GM18868 (cell line): ENCODE results near the gene SZRD1.

ENCODE experiments used
- ATAC-seq: cut with Tn5 transposase; IDR thresholded peaks from one replicate; pipeline ENCODE4 v1.9.1; 2021; ENCODE audit warnings: mild to moderate bottlenecking, moderate library complexity; ENCODE audit not compliant: unreplicated experiment

Gene SZRD1

DNA sequence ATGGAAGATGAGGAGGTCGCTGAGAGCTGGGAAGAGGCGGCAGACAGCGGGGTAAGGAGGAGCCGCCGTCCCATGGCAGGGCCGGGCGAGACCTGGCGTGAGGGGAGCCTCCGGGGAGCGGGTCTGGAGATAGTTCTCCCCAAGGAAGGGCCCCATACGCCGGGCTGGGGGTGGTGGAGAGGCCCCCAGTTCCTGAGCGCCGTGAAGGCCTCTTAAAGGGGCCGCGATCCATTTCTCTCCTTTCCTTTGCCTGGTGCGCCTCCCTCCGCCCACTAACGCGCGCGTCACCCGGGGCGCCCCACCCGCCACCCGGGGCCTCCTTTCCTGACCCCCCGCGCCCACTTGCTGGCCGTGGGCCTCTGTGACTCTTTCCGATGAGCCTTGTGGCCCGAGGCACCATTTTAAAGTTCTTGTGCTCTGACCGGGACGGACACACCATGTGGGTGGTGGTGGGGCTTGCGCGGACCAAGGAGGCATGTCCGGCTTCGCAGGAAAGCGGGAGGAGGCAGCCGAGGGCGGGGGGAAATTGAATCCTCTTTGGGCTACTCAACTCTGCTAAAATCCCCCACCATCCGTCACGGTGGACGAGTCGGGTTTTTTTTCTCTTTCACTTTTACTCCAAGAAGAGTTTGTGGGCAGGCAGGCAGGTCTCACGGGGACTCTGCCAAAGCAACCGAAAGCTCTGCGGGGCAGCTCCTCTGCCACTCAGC is 371 bp downstream of the SZRD1 start:
- ATAC-seq = peak; percentile 52

DNA sequence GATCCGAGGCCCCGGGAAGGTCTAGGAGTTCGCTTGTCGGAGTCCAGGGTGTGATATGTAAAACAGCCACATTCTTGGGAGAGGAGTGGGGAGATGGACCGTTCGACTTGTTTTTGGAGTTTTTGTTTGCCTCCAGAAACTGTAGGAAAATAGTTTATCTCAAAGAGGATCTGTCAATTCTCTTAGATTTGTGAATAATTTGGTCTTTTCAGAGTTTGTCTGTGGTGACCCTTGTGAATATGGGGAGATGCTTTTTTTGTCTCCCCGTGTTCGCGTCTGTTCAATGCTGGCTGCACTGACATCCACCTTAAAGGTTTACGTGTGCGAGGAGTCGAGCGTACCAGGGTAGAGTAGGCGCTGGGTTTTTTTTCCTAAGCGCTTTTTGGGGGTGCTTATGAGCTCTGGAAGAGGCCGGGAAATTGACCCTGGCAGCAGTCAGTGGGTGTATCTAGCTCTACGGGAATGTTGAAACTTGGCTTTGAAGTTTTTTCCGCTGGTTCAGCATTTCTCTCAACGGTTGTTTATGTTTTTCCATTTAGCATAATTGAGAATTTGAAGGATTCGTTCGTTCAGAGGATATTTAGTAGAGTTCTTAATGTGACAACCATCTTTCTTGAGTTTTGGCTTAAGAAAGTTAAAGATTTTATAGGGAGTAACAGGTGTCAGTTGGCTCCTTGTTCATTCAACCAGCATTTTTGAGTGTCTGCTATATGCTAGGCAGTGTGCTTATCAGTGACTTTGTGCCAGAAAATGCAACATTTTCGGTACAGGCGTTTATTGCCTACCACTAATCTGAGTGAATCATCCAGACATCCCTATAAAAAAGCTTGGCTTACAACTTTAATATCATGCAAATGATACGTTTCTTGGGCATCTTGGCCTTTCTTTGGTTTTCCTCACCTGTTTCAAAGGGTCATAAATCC is 1.2 kb downstream of the SZRD1 start:
- no peak for ATAC-seq

DNA sequence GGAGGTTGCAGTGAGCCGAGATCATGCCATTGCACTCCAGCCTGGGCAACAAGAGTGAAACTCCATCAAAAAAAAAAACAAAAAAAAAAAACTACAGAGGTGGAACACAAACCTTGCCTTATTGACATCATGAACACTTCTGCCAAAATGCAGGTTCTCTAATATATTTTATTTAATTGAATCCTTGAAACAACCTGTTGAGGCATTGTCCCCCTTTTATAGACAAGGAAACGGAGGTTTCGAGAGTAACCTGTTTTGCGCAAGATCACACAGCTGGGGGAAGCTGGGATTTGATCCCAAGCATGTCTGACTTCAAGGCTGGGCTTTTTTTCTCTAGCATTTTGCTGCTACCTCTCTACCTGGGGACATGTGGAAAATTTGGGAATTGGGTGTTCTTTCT is 2.8 kb downstream of the SZRD1 start:
- ATAC-seq = no peak

DNA sequence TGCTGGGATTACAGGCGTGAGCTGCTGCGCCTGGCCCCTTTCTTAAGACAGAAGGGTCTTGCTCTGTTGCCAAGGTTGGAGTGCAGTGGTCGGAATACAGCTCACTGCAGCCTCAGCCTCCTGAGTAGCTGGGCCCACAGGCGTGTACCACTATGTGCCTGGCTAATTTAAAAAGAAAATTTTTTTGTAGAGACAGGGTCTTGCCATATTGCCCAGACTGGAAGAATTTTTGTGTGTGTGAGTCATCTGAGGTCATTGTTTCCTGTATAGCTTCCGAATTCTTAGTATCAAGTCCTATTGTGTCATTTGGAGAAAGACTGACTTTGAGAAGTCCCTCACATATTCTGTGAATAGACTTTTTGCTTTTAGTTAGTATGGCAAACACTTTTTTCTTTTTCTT is 4.7 kb downstream of the SZRD1 start:
- no peak for ATAC-seq

DNA sequence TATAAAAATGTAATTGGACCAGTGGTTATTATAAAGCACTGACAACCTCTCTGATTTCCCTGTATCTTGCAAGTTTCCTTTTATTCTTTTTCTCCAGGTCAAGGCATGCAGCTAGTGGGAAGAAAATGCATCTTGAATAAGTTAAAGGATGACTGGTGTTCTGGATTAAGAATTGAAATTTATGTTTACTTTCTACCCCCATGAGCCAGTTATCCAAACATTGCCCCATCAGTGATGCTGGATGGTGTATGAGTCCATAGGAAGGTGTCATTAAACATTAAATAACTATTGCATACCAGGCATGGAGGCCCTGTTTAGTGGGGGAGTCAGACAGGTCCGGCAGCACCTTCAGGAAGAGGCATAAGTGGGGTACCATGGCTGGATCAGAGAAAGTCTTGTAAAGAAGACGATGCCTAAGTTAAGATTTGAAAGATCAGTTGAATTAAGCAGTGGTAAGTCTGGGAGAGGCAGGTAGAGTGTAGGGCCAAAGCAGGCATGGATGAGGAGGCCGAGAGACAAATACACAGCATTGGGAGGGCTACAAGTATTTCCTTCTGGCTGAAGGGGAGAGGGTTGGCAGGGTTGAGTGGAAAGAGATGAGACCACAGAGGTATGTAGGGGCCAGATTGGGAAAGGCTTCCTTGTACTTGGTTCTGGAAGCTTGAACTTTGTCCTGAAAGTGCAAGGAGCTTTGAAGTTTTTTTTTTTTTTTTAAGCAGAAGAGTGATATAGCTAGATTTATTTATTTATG is 5.7 kb downstream of the SZRD1 start:
- ATAC-seq = no peak

GRCh38 chr1:16374266-16374665 is 7.2 kb downstream of the SZRD1 start:
- no peak for ATAC-seq

- ATAC-seq = no peak
Observed at GRCh38 chr1:16375521-16376340, 8.7 kb downstream of the SZRD1 start.

- no peak for ATAC-seq
Observed at GRCh38 chr1:16376971-16377370, 9.9 kb downstream of the SZRD1 start.

DNA sequence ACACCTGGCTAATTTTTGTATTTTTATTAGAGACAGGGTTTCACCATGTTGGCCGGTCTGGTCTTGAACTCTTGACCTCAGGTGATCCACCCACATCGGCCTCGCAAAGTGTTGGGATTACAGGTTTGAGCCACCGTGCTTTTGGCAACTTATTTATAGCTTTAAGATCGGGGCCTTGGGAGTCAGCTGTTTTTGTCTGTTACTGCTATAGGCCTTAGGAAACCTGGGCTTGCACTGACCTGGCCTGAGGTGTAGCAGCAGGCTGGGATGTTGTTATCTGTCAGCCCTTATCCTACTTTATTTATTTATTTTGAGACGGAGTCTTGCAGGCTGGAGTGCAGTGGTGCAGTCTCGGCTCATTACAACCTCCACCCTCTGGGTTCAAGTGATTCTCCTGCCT is 11.4 kb downstream of the SZRD1 start:
- ATAC-seq = no peak

- ATAC-seq = no peak
Observed at GRCh38 chr1:16380868-16381267, 13.8 kb downstream of the SZRD1 start.

DNA sequence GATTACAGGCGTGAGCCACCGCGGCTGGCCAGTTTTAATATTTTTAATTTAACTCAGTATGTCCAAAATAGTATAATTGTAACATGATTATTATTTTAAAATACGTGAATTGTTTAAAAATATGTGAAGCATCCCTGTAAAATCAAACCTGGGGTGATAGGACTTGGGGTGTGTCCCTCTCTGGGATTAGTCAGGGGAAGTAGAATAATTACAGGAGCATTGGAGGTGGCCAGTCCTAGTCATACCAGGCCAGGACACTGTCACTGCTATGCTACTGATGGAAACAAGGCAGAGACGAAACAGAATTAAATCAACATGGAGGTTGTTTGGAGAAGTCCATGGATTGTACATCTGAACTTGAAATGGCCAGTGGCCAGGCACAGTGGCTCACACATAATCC is 16.8 kb downstream of the SZRD1 start:
- ATAC-seq = no peak

DNA sequence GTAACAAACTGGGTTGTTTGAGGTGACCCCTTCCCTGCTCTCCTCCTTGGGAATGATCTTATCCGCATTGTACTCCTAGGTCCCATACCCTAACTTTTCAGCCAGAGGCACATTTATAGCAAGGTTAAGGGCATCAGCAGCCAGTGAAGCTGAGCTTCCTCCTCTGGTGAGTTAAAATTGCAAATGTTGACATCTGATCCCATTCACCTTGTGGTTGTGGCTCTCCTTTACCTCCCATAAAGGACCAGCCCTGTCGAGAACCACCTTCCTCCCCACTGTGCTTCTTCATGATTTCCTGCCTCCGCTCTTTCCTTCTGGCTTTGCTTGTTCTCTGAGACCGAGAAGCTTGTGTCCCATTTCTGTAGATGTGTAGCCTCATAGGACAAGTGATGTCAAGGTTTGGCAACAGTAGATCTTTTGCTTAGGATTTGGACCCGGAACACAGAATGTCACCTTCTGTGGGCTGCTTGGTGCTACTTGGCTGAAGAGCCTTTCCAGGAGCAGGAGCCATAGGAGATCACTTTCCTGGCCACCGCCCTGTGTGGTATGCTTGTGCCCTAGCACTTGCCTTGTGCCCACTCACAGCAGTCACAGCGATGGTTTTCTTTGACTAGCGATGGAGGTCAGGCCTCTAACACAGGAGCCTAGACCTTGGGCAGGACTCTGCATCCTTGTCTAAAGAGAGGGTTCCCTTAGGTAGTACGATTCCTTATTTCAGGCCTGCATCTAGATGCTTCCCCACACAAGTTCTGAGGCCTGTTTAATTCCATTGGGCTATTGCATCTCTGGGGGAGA is 18.8 kb downstream of the SZRD1 start:
- no peak for ATAC-seq

- no peak for ATAC-seq
Observed at GRCh38 chr1:16386454-16387113, 19.5 kb downstream of the SZRD1 start.

DNA sequence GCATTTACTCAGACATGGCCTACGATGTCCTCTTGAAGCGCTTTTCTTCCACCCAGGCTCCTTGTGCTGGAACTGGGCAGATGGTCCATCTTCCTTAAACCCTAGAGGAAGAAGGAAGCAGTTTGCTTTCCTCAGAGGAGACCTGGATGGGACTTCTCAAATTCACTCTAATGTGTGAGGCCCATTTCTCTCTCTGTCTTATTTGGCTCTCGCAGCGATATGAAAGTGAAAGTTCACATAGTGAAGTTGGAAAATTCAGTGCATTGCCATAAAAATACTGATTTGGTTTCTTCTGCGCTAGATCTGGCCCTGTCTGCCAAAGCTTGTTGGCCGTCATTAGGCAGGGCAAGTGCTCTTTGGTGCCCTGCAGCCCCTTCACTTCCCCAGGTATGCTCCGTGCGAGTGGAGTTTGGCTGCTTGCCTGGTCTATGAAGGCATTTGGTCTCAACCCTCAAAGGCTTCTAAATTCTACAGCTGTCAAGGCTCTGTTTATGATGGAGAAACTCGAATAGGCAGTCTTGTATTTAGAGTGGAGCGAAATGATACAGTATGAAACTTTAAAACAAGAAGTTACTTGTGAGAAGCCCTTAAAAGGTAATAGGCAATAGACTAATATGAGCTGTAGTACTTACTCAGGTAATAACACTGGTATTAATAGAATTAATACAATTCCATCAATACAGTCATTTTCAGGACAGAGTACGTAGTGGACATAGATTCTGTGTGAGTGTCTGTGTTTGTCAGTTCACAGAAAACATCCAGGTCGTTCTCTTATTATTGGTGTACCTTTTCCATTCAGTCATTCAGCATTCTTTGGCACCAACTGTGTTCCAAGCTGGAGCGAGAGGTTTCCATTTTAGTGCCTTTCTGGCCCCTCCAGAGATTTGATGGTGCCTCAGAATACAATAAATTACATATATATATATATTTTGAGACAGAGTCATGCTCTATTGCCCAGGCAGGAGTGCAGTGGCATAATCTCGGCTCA is 20.5 kb downstream of the SZRD1 start:
- ATAC-seq = peak; percentile 55

DNA sequence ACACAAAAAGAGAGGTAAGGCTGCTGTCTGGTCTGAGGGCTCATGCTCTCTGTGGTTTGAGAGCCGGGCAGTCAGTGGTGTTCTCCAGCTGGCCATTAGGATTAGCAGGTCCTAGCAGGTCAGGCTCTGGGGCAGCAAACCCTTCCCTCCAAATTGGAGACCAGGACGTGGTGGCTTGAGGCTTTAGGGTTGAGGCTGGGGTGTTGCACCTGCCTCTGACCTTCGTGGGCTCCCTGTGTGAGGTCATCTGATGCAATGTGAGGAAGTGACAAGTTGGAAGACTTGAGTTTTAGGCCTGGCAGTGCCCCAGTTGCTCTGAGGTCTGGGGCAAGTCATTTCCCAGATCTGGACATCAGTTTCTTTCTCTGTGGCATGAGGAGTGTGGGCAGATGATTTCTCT is 24.4 kb downstream of the SZRD1 start:
- ATAC-seq = no peak

DNA sequence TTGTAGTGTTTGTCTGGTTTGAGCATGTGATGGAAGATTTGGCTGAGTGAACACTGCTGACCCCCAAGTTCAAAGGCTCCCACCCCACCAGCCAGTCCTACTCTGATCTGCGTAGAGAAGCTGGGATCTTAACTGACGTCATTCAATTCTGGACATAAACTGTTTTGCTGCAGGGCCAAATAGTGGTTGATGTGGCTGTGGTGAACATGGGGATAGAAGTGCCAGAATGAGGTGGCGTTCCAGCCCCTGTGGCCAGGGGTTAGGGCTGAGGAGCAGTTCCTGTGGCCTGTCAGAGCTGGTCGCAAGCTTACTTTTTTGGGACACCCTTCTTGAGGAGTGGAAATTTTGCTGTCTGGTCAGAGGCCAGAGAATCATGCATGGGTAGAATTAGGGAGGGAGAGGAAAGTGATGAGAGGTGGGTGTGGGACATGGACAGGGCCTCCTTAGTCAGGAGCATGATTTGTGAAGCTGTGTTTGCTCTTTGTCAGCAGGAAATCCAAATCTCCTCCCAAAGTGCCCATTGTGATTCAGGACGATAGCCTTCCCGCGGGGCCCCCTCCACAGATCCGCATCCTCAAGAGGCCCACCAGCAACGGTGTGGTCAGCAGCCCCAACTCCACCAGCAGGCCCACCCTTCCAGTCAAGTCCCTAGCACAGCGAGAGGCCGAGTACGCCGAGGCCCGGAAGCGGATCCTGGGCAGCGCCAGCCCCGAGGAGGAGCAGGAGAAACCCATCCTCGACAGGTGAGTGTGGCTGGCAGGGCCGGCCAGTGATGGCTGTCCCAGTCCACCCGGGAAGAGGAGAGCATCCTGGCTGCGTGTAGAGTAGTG is 25.9 kb downstream of the SZRD1 start:
- no peak for ATAC-seq
